Measurements from ENCODE around the gene MRPL48. TPM values are rescaled to one million over a fixed set of nuclear protein-coding genes. Genes with fewer than 3 reads are reported as not detected.

The MRPL48 gene
- total RNA-seq, 1 experiment from 2014 or later = 119 TPM

Other genes starting within 250 kb of the MRPL48 start
- gene FAM168A, start 189.8 kb upstream of the MRPL48 start, total RNA-seq (2014; rRNA removed; shearing (Covaris generic)) = 25.7 and 27.0 TPM in 2 replicates
- 45.0 and 48.5 TPM in 2 replicates for gene PLEKHB1, start 141.3 kb upstream of the MRPL48 start, total RNA-seq (2014; rRNA removed; shearing (Covaris generic))
- 78.3 and 82.4 TPM in 2 replicates for gene RAB6A, start 26.8 kb upstream of the MRPL48 start, total RNA-seq (2014; rRNA removed; shearing (Covaris generic))
- gene COA4, start 89.0 kb downstream of the MRPL48 start, total RNA-seq (2014; rRNA removed; shearing (Covaris generic)) = 149 TPM in 2 replicates
- 15.7 and 17.7 TPM in 2 replicates for gene PAAF1, start 89.1 kb downstream of the MRPL48 start, total RNA-seq (2014; rRNA removed; shearing (Covaris generic))
- gene DNAJB13, start 163.2 kb downstream of the MRPL48 start, total RNA-seq (2014; rRNA removed; shearing (Covaris generic)) = 0.40 TPM in 1 of 2 replicates, not detected in the other
- 0.63 and 2.4 TPM in 2 replicates for gene UCP2, start 195.0 kb downstream of the MRPL48 start, total RNA-seq (2014; rRNA removed; shearing (Covaris generic))
- 0.29 TPM in 1 of 2 replicates, not detected in the other for gene UCP3, start 221.2 kb downstream of the MRPL48 start, total RNA-seq (2014; rRNA removed; shearing (Covaris generic))

Data from SK-MEL-5 (cell line).